Hematopoietic multipotent progenitor cell treated with erythropoietin and hydrocortisone succinate and interleukin-3 and kit ligand, for 6 days (in vitro differentiated cells): Measurements from ENCODE around the gene OR8D2.

Source experiments
- DNase-seq: peaks from one replicate; pipeline ENCODE4 v3.0.0-alpha.2; 2015

The OR8D2 gene, protein sequence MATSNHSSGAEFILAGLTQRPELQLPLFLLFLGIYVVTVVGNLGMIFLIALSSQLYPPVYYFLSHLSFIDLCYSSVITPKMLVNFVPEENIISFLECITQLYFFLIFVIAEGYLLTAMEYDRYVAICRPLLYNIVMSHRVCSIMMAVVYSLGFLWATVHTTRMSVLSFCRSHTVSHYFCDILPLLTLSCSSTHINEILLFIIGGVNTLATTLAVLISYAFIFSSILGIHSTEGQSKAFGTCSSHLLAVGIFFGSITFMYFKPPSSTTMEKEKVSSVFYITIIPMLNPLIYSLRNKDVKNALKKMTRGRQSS

DNA sequence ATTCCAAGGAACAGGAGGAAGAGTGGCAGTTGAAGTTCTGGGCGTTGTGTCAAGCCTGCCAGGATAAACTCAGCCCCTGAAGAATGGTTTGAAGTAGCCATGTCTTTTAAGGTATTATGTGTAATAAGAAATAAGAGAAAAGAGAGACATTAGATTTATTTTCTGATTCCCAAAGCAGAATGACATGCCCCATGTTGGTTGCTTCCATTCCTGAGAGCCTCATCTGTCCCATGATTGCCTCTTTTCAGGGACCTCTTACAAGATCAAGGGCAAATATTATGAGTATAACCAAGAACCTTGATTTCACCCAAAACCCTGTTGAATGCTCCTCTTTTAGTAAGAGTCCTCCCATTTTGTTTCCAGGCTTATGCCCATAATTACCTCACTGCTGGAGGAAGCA is at the start of gene OR8D2:
Gene OR8D2 (minus strand): TSS at position 101 of the 400 bp plus-strand sequence. CDS start 0 bp downstream, at position 101.
- DNase-seq: no peak

DNA sequence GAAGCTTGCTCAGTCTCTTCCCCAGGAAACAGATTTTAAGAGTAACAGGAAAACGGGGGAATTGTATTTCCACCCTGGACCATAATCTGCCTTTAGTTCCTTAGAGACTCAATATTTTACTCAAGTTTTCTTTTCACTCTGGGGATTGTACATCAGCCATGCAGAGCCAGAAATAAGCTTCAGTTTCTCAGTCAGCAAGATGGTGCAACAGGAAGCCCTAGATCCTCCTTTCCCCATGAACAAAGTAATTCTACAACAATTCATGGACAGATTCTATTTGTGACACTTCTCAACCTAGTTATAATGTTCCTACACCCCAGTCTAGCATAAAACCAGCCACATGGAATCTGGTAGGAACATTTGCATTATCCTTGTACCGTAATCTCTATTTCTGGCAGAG is 39.6 kb upstream of the OR8D2 start:
- DNase-seq: no peak

DNA sequence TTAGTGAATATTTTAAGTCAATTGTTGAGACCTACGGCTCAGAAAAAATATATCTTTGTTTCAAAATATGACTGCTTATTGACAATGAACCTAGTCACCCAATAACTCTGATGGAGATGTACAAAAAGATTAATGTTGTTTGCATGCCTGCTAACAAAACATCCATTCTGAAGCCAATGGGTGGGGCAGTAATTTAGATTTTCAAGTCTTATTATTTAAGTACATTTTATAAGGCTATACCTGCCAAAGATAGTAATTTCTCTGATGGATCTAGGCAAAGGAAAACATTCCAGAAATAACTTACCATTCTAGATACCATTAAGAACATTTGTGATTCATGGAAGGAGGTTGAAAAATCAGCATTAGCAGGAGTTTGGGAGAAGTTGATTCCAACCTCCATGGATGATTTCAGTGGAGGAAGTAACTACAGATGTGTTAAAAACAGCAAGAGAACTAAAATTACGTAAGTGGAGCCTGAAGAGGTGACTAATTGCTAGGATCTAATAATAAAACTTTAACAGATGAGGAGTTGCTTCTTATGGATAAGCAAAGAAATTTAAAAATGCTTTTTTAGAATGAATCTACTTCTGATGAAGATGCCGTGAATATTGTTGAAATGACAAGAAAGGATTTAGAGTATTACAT is 26.4 kb upstream of the OR8D2 start:
- no peak for DNase-seq

DNA sequence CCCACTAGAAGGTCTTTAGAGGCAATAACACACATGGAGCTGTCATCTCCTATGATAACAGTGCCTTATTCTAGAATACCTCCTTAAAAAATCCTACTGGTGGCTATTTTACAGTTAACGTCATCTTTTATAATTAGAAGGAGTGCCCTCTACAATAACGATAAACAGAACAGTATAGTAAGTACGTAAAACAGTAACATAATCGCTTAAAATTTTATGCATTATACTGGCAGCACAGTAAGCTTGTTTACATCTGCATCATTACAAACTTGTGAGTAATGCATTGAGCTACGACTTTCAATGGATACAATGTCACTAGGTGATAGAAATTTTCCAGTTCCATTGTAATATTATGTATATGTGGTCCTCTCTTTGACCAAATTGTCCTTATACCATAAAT is 24.3 kb upstream of the OR8D2 start:
- DNase-seq: no peak

DNA sequence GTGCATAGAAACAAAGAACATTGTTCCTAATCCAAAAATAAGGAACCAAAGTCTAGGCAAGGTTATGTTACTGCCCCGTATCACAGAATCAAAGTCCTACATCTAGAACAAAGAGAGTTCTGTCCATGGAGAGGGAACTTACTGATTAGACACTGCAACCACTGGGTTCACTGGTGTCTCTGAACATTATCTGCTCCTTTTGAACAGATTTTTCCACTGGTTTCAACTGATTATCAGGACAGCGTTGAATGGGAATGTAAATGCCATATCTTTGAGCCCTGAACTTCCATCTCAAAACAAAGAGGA is 20.1 kb upstream of the OR8D2 start:
- no peak for DNase-seq

DNA sequence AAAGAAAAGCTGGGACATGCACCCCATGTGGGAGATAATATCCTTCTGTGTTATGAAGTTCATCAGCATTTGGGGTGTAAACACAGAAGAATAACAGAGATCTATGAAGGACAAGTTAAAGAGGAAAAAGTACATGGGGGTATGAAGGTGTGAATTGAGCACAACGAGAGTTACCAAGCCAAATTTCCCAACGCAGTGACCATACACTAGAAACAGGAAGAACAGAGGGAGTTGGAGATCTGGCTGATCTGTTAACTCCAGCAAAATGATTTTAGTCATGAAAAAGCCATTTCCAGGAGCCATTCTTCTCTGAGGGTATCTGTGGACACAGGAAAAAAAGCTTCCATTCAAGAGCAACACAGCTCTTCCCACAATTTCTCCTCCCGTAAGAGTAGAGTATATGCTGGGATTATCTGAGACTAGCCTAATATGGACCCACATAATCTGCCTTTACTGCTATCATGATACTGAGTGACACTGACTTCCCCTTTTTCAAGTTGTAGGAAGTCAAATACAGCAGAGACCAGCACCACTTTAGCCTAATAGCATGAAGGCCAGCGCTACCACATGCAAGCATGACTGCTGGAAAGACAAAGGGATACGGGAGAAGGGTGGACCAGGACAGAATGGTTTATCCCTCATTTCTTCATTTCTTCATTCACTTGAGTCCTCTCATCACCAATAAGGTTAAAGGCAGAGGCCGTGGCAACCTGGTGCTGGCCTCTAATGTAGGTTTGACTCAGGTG is 19.6 kb upstream of the OR8D2 start:
- DNase-seq: peak; percentile 29

DNA sequence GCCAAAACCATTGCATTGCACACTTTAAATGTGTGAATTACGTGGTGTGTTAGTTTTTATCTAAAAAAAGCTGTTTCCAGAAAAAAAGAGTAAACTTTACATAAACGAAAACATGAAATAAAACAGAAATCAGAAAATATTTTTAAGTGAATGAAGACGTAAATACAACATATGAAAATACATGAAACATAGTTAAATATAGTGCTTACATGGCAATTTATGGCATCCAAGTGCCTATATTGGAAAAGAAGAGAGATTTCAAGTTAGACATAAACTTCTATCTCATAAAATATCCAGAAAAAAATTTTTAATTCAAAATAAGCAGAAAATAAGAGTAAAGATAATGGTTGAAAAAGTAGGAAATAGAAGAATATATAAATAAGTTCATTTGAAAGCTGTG is 11.9 kb upstream of the OR8D2 start:
- DNase-seq: no peak

DNA sequence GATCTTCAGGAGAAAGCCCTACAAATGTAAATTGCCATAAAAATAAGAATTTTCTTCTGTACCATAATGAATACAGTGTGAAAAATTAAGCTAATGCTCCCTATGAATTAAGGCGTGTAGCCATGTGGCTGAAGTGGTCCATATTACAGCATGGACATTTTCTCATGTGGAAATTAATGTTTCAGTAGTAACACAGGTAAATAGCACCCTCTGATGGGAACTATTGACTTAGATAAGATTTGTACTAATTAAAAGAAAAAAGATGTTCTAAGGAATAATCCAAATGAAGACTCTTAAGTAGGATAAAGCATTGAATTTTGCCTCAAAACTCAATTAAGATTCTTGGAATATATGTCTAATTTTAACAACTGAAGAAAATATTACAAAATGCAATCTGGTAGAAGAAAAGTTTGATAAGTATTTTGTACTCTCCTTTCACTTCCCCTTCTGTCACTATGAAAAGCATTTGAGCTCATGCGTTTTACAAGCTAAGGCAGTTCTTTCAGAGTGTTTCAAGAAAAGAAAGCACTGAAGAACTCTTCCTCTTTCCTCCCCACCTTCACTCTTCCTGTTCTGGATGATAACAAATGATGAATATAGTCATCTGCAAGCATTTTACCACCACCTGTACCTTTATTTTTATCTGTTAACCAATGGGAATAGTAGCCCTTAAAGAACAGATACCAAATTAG is 9.9 kb upstream of the OR8D2 start:
- peak; percentile 16 for DNase-seq

DNA sequence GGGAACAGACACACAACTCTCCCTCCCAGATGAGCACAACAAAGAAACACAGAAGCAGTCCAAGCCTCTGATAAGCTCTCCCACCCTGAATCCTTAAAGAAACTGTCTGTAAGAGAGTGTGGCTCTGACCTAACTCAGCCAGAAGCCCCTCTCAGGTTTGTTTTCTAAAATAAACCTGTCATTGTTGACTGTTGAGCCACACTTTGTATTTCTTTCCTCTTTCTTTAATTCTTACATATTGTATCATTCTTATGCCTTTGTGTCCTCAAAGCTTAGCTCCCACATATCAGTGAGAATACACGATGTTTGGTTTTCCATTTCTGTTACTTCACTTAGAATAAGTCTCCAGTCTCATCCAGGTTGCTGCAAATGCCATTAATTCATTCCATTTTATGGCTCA is 7.8 kb upstream of the OR8D2 start:
- DNase-seq: no peak

DNA sequence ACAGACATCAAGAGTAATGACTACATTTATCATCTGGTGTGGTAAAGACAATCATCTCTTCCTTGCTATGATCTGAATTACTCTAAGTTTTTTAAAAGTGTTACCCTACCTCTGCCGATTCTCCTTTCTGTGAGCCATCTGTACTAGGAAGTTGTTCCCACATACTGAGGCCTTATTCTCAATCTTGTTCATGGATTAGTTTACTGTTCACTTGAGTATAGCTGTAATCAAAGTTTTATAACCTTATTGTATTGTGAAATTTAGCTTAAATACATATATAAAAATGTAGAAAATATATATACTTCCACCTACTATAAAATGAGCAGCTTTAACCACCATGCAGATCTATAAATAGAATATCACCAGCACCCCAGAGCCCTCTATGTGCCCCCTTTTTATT is 2.4 kb upstream of the OR8D2 start:
- no peak for DNase-seq

DNA sequence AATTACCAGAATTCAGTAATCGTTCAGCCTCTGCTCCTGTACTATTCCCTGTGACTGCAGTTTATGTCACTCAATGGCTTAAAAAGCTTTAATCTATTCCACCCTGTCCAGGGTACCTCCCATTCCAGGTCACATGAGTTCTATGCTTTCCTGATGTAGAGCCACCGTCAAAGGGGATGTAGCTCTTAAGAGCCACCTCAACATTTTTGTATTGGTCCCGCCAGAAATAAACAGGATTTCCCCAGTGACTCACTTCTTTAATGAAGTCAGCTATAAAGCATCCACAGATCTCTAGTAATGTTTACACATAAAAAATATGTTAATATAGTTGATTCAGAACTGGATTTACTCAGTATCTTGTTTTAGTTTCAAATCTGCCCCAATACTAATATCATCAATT is 4.9 kb downstream of the OR8D2 start:
- DNase-seq: no peak

DNA sequence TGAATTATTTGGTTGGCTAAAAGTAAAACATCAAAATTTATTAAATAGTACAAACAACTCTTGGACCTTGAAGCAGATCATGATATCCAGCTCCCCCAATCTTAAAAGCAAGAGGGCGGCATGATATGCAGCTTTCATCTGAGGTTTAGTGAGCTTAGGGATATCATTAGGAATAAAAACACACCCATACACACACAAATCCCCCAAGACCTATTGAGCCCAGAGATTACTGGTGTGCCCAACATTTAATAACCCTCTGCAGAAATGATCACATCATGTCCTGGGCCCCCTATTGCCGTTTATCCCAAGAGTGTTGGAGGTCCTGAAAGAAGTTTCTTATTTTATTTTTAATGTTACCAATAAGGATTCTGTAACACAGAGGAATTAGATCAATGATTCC is 6.1 kb downstream of the OR8D2 start, which contains the start of gene OR8D1:
Gene OR8D1 (minus strand): TSS at position 101 of the 400 bp plus-strand sequence. CDS start 3,183 bp downstream, outside the sequence.
- no peak for DNase-seq

DNA sequence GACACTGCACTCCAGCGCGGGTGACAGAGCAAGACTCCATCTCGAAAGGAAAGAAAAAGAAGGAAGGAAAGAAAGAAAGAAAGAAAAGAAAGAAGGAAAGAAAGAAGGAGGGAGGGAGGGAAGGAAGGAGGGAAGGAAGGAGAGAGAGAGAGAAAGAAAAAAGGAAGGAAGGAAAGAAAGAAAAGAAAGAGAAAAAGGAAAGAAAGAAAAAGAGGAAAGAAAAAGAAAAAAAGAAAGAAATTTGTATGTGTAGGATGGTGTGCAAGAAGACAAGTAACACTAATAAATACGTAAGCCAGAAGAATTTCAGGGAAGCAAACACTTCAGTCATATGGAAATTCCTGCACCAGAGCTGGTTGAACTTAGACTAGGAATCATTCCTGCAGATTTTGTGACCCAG is 6.9 kb downstream of the OR8D2 start:
- no peak for DNase-seq

DNA sequence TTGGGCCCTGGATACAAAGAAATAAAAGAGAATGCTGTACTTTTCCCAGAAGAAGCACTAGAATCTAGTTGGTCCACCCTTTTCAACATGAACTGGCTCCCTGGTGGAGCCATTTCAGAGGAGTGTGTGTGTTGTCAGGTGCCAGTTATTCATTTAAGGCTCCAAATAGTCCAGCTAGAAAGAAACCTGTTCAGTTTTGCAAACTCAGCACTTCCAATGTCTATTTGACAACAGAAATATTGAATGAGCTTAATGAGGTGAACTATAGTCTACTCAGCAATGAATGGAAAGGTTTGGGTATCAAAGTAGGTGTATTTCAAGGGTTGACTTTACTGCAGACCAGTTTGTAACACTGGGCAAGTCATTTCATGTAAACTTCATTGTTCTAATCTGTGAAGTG is 8.3 kb downstream of the OR8D2 start:
- DNase-seq: no peak

DNA sequence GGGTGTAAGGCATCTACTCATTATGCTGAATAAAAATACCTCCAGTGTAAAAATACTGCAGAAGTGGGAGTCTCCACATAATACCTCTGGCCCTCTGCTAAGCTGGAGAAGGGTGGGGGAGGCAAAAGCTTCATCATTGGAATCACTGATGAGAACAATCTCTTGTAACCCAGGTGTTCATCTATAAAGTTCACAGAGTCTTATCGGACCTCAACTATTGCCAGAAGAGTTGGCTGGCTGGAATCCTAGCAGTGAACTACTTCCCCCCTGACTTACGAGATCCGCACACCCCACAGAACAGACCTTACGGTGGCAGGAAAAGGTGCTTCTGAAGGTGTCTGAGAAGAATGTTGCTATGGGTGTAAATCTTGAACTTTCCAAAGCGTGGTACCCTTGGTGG is 8.7 kb downstream of the OR8D2 start:
- no peak for DNase-seq

DNA sequence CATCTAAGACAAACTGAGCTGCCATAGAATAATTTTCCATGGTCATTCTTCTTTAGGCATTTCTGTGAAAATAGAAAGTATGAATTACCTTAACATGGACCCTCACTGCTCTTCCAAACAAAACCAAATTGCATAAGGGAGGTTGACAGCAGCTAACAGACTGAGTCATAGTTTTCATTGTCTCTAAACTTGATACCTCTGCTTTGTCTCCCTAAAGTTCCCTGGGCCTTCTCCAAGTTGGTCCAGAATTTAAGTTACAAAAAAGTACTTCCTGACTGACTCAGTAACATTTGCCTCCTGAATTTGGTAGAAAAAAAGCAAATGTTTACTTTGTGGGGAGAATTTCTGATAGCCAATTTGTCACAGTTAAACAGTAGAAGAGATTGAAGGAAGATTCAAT is 9.3 kb downstream of the OR8D2 start:
- no peak for DNase-seq

DNA sequence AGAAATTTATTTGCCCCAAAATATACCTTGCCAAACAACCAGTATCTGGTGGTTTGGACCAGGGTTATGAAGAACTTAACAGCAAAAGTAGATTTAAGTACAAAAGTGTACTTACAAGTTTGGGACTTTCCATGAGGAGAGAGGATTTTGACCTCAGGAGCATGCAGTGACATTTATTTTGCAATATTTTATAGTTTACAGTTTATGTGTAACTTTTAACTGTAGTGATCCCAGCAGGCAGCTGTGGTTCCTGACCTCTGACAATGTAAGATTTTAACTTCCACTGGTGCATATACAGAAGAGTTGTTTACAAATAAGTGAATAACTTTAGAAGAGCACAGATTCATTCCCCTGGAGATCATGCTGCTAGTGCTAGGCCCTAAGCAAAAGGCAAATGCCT is 12.9 kb downstream of the OR8D2 start:
- no peak for DNase-seq

DNA sequence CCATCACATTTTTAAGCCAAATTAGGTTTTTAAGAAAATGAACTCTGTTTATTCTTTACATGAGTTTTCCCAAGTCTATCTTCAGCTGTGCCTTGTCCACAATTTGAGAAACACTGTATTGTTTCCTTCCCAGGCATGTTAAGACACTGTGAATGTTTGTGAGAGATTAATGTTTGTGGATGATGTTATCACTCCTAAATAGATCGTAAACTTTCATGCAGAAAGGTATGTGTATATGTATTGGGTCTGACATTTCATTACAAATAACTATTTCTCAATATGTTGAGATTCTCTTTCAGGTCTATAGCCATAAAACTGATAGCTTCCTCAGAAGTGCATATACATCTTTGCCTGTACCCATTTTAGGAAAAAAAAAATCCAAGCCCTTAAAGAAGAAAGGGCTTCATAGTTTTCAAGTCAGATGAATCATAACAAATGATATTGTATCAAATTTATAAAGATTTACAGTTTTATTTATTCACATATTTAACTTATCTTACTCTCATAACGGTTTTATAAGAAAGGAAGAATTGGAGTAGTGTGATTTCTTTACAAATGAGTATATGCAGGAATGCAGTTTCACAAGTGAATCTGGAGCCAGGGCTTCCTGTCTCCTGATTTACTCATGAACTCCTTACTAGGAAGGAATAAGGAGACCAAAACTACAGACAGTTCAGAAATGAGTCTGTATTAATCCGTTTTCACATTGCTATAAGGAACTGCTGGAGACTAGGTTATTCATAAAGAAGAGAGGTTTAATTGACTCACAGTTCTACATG is 17.5 kb downstream of the OR8D2 start:
- DNase-seq: no peak

DNA sequence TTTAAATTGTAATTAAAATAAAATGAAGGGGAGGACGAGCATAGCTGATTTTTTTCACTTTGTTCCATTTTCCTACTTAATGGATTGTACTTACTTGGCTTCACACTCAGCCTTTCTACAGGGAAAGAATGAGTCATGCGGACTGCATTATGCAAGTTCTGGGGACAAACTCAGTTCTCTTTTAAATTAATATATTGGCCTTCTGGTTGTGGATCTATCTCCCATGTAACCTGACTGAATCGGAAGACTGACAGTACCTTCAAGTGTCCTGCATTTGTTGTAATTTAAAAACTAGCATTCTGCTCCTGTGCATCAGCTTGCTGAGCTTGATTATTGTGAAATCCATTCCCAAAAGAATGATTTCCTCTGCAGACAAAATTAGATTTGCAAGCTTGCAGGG is 18.4 kb downstream of the OR8D2 start:
- no peak for DNase-seq

DNA sequence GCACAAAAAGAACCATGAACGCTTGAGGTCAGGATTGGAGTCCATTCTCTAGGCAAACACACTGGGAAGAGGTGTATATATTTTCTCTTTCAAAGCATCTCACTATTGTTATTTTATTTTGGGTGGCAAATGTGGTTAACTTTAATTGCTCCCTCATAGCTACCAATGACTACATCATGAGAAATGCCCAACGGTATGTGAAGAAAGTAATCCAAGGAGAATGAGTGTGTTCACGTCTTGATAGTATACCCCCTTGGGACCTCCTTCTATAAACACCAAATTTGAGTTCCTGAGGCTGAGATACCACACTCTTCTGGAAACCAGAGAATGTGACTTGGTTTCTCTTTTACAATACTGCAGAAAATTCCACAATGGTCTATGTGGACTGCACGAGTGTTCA is 22.1 kb downstream of the OR8D2 start:
- DNase-seq: no peak

DNA sequence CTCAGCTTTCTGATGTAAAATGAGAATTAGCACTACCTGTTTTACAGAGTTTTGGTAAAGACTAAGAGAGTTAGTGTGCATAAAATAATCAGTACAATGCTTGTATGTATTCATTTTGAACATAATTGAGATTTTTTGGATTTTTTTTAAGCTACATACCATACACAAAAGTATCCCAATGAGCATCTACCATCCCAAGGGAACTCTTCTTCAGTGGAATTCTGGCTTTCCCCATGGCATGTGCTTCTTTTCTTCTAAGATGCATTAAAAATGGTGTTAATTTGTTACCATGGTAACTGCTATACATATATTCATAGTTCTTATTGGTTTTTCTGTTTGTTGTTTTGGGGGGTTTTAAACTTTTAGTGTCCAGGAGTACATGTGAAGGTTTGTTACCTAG is 24.0 kb downstream of the OR8D2 start:
- no peak for DNase-seq

DNA sequence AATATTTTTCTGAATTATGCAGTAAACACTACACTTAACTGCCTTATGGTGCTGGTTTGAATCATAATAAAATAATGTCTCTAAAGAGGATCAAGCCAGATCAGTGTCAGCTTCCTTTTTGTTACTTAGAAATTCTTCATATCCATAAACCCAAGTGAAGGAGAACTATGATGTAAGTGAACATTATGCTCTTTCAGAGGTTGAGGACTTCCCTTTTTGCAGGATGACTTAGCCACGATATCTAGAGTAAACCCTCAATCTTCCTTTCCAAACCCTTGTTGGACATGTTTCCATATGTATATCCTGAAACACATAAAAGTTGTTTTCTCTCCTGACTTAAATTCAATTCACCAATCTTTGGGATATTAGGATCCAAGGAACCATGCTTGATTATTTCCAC is 25.3 kb downstream of the OR8D2 start:
- DNase-seq: peak; percentile 5
